Measurements from ENCODE around the gene CCDC63. TPM values are rescaled to one million over a fixed set of nuclear protein-coding genes. Genes with fewer than 3 reads are reported as not detected.

Gene CCDC63
- total and polyA plus RNA-seq, 9 of the 15 experiments (the other 6 are each of a cell fraction or from before 2014, with no cell fraction given), result not detected

DNA sequence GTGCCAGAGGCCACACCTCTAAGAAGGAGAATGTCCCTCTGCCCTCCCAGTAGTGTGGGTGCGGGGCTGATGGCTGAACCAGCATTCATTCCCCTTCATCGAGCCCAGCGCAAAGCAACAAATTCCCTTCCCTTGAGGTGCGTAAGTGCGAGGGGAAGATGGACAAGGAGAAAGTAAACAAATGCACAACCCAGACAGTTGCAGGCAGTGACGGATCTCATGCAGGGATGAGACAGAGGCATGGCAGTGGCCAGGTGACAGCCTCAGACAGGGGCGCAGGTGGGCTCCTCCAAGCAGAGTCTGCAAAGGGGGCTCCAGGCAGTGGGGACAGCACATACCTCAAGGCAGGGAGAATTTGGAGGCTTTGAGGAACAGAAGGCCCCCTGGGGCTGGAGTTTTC lies 75.9 kb downstream of the CCDC63 start:
- TF ChIP-seq, protein P1, sequence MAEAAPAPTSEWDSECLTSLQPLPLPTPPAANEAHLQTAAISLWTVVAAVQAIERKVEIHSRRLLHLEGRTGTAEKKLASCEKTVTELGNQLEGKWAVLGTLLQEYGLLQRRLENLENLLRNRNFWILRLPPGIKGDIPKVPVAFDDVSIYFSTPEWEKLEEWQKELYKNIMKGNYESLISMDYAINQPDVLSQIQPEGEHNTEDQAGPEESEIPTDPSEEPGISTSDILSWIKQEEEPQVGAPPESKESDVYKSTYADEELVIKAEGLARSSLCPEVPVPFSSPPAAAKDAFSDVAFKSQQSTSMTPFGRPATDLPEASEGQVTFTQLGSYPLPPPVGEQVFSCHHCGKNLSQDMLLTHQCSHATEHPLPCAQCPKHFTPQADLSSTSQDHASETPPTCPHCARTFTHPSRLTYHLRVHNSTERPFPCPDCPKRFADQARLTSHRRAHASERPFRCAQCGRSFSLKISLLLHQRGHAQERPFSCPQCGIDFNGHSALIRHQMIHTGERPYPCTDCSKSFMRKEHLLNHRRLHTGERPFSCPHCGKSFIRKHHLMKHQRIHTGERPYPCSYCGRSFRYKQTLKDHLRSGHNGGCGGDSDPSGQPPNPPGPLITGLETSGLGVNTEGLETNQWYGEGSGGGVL (CRISPR knock-in tag; IDR thresholded peaks at IDR 0.05), result no peak
- TF ChIP-seq PRMT5 (CRISPR knock-in tag; IDR thresholded peaks at IDR 0.05) (no peak), SPI1 (IDR thresholded peaks at IDR 0.05; ENCODE audit: borderline replicate concordance, low read depth, low read length) (no peak), POU5F1 (IDR thresholded peaks at IDR 0.05; ENCODE audit: borderline replicate concordance, low read depth, low read length, partially characterized antibody) (no peak), ZNF76 (CRISPR knock-in tag; IDR thresholded peaks at IDR 0.05; ENCODE audit: borderline replicate concordance) (no peak), NCOA6 (IDR thresholded peaks at IDR 0.05) (no peak), ZNF146 (CRISPR knock-in tag; IDR thresholded peaks at IDR 0.05; ENCODE audit: unreplicated experiment) (no peak), TCF3 (CRISPR knock-in tag; IDR thresholded peaks at IDR 0.05) (no peak), CBX1 (IDR thresholded peaks at IDR 0.05; ENCODE audit: low read depth) (no peak), GATAD2B (IDR thresholded peaks at IDR 0.05; ENCODE audit: borderline replicate concordance) (no peak), KLF6 (CRISPR knock-in tag; IDR thresholded peaks at IDR 0.05; ENCODE audit: borderline replicate concordance) (no peak), NR1H2 (CRISPR knock-in tag; IDR thresholded peaks at IDR 0.05) (no peak), SMARCC2 (IDR thresholded peaks at IDR 0.05; ENCODE audit: low read depth) (no peak)
- TF ChIP-seq, protein P2, sequence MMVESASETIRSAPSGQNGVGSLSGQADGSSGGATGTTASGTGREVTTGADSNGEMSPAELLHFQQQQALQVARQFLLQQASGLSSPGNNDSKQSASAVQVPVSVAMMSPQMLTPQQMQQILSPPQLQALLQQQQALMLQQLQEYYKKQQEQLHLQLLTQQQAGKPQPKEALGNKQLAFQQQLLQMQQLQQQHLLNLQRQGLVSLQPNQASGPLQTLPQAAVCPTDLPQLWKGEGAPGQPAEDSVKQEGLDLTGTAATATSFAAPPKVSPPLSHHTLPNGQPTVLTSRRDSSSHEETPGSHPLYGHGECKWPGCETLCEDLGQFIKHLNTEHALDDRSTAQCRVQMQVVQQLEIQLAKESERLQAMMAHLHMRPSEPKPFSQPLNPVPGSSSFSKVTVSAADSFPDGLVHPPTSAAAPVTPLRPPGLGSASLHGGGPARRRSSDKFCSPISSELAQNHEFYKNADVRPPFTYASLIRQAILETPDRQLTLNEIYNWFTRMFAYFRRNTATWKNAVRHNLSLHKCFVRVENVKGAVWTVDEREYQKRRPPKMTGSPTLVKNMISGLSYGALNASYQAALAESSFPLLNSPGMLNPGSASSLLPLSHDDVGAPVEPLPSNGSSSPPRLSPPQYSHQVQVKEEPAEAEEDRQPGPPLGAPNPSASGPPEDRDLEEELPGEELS (CRISPR knock-in tag; IDR thresholded peaks at IDR 0.05; ENCODE audit: borderline replicate concordance), result no peak
- TF ChIP-seq, protein P3, sequence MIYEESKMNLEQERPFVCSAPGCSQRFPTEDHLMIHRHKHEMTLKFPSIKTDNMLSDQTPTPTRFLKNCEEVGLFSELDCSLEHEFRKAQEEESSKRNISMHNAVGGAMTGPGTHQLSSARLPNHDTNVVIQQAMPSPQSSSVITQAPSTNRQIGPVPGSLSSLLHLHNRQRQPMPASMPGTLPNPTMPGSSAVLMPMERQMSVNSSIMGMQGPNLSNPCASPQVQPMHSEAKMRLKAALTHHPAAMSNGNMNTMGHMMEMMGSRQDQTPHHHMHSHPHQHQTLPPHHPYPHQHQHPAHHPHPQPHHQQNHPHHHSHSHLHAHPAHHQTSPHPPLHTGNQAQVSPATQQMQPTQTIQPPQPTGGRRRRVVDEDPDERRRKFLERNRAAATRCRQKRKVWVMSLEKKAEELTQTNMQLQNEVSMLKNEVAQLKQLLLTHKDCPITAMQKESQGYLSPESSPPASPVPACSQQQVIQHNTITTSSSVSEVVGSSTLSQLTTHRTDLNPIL (CRISPR knock-in tag; IDR thresholded peaks at IDR 0.05), result no peak
- Histone ChIP-seq H4K20me1 (replicated peaks; ENCODE audit: control insufficient read depth, insufficient read depth, low read length) (no peaks in the 10 kb centered on the region), H3K27me3 (ENCODE audit: control insufficient read depth in 2 of 2, insufficient read depth in 2 of 2, low read length in 2 of 2) (peaks cover 10 to 53% of the 10 kb centered on the region in 2 experiments; a peak in 4 of 5 replicates), H3K79me2 (ENCODE audit: control insufficient read depth, insufficient read depth, low read length) (no peaks in the 10 kb centered on the region), H3K27ac (ENCODE audit: extremely low read depth, low read depth, low read length) (no peak overlapping the region), H3K4me1 (replicated peaks in 1 of 2; ENCODE audit: control insufficient read depth in 2 of 2, insufficient read depth in 2 of 2, low read length in 2 of 2) (no peaks in the 10 kb centered on the region), H3K9ac (ENCODE audit: insufficient read depth in 1 of 2, low read depth in 2 of 2, low read length in 2 of 2) (no peak overlapping the region), H3K36me3 (ENCODE audit: control insufficient read depth, insufficient read depth, low read length) (no peaks in the 10 kb centered on the region), H3K9me1 (ENCODE audit: control insufficient read depth, insufficient read depth, low read length) (no peaks in the 10 kb centered on the region), H3K9me3 (replicated peaks; ENCODE audit: control insufficient read depth, insufficient read depth, low read depth, low read length) (no peaks in the 10 kb centered on the region), H3K4me2 (ENCODE audit: insufficient read depth, low read length) (no peak overlapping the region), H3K4me3 (no peak overlapping the region), H2AFZ (ENCODE audit: low read depth, low read length) (no peak overlapping the region)
- ChIA-PET POLR2A (interaction anchor here (0.6 to 0.7 kb wide), 2 partner anchors 8 to 15 kb away, joined by 3 to 4 read pairs; no protein-coding TSS in a partner anchor), CTCF (ENCODE audit: low intra/inter-chr PET ratio) (no interaction called here)
- intact Hi-C loops (cut with micrococcal nuclease), result no loop called here
- FAIRE-seq (no peak), DNase-seq (ENCODE audit: extremely low read depth in 1 of 4, low spot score in 3 of 4) (no peak), ATAC-seq (no peak)
- in situ Hi-C loops (cut with MboI), result no loop called here
- 4% methylated on average over 7 of the region's 7 CpGs for WGBS (ENCODE audit: insufficient coverage, low coverage, missing lambda C conversion rate)
- BruUV-seq (replicated peaks), result no TSS peak

Data from K562 (cell line).